ENCODE results near the gene CHD5. TPM values are rescaled to one million over a fixed set of nuclear protein-coding genes. Genes with fewer than 3 reads are reported as not detected.

Gene CHD5
- polyA plus RNA-seq, 6 donors from 2014 or later = not detected

GRCh38 chr1:6106321-6106731 lies 73.8 kb downstream of the CHD5 start:
- ATAC-seq (ENCODE audit: low read depth in 2 of 2) = no peak
- Mint-ChIP-seq H3K27ac (no peak overlapping the region), H3K36me3 (peaks cover 0 to 14% of the 10 kb centered on the region in 2 donors), H3K27me3 (peaks cover 4 to 33% (median 23%) of the 10 kb centered on the region in 3 donors), H3K9me3 (peaks cover 0 to 12% (median 2%) of the 10 kb centered on the region in 7 donors), H3K4me3 (no peak overlapping the region), H3K4me1 (peaks cover 0 to 16% (median 5%) of the 10 kb centered on the region in 3 donors)
- DNase-seq = no peak

- no peak for DNase-seq
Observed at GRCh38 chr1:6105763-6106162, 74.4 kb downstream of the CHD5 start.

GRCh38 chr1:6105218-6105679 lies 74.9 kb downstream of the CHD5 start:
- H3K4me1 Mint-ChIP-seq = peaks cover 4 to 16% (median 5%) of the 10 kb centered on the region in 3 donors
- no peak overlapping the region for H3K27ac Mint-ChIP-seq
- H3K36me3 Mint-ChIP-seq = peaks cover 0 to 14% of the 10 kb centered on the region in 2 donors
- H3K27me3 Mint-ChIP-seq = peaks cover 4 to 25% (median 23%) of the 10 kb centered on the region in 3 donors
- DNase-seq (no peak), ATAC-seq (ENCODE audit: low read depth in 2 of 2) (no peak)
- H3K4me3 Mint-ChIP-seq = no peak overlapping the region
- H3K9me3 Mint-ChIP-seq = peaks cover 0 to 12% (median 2%) of the 10 kb centered on the region in 7 donors

More at GRCh38 chr1:6105763-6106162, 74.4 kb downstream of the CHD5 start:
- H3K36me3 Mint-ChIP-seq = peaks cover 0 to 14% of the 10 kb centered on the region in 2 donors
- no peak overlapping the region for H3K4me3 Mint-ChIP-seq
- peaks cover 0 to 12% (median 2%) of the 10 kb centered on the region in 7 donors for H3K9me3 Mint-ChIP-seq
- peaks cover 4 to 30% (median 23%) of the 10 kb centered on the region in 3 donors for H3K27me3 Mint-ChIP-seq
- no peak for ATAC-seq (ENCODE audit: low read depth in 2 of 2)
- H3K4me1 Mint-ChIP-seq = peaks cover 3 to 16% (median 5%) of the 10 kb centered on the region in 3 donors
- H3K27ac Mint-ChIP-seq = no peak overlapping the region

GRCh38 chr1:6104631-6105030 lies 75.5 kb downstream of the CHD5 start:
- H3K4me3 Mint-ChIP-seq = no peak overlapping the region
- peaks cover 0 to 14% of the 10 kb centered on the region in 2 donors for H3K36me3 Mint-ChIP-seq
- no peak for ATAC-seq (ENCODE audit: low read depth in 2 of 2)

GRCh38 chr1:6103854-6104530 lies 76.1 kb downstream of the CHD5 start:
- no peak overlapping the region for H3K4me3 Mint-ChIP-seq
- ATAC-seq (ENCODE audit: low read depth in 2 of 2) = no peak
- DNase-seq = no peak
- H3K9me3 Mint-ChIP-seq = peaks cover 0 to 12% (median 2%) of the 10 kb centered on the region in 7 donors
- peaks cover 4 to 16% (median 5%) of the 10 kb centered on the region in 3 donors for H3K4me1 Mint-ChIP-seq
- peaks cover 0 to 14% of the 10 kb centered on the region in 2 donors for H3K36me3 Mint-ChIP-seq
- H3K27ac Mint-ChIP-seq = no peak overlapping the region
- H3K27me3 Mint-ChIP-seq = peaks cover 4 to 23% (median 19%) of the 10 kb centered on the region in 3 donors

More at GRCh38 chr1:6104631-6105030, 75.5 kb downstream of the CHD5 start:
- Mint-ChIP-seq H3K9me3 (peaks cover 0 to 12% (median 2%) of the 10 kb centered on the region in 7 donors), H3K27me3 (peaks cover 4 to 23% (median 21%) of the 10 kb centered on the region in 3 donors), H3K4me1 (peaks cover 4 to 16% (median 5%) of the 10 kb centered on the region in 3 donors), H3K27ac (no peak overlapping the region)
- no peak for DNase-seq

GRCh38 chr1:6103111-6103853 lies 76.8 kb downstream of the CHD5 start:
- peaks cover 0 to 13% of the 10 kb centered on the region in 2 donors for H3K36me3 Mint-ChIP-seq
- H3K27me3 Mint-ChIP-seq = peaks cover 4 to 15% (median 12%) of the 10 kb centered on the region in 3 donors
- peaks cover 0 to 11% (median 2%) of the 10 kb centered on the region in 7 donors for H3K9me3 Mint-ChIP-seq
- ATAC-seq (ENCODE audit: low read depth in 2 of 2) (no peak), DNase-seq (no peak)
- peaks cover 4 to 11% (median 5%) of the 10 kb centered on the region in 3 donors for H3K4me1 Mint-ChIP-seq
- no peak overlapping the region for H3K27ac Mint-ChIP-seq
- no peak overlapping the region for H3K4me3 Mint-ChIP-seq

GRCh38 chr1:6102532-6102845 lies 77.6 kb downstream of the CHD5 start:
- H3K9me3 Mint-ChIP-seq = peaks cover 0 to 6% (median 0%) of the 10 kb centered on the region in 7 donors
- DNase-seq = no peak
- peaks cover 4 to 8% (median 4%) of the 10 kb centered on the region in 3 donors for H3K27me3 Mint-ChIP-seq
- H3K36me3 Mint-ChIP-seq = peaks cover 0 to 10% of the 10 kb centered on the region in 2 donors
- H3K27ac Mint-ChIP-seq = no peak overlapping the region
- peaks cover 3 to 9% (median 4%) of the 10 kb centered on the region in 3 donors for H3K4me1 Mint-ChIP-seq
- no peak for ATAC-seq (ENCODE audit: low read depth in 2 of 2)
- no peak overlapping the region for H3K4me3 Mint-ChIP-seq

GRCh38 chr1:6101826-6102531 lies 78.1 kb downstream of the CHD5 start:
- H3K27ac Mint-ChIP-seq = no peak overlapping the region
- ATAC-seq (ENCODE audit: low read depth in 2 of 2) = no peak
- peaks cover 0 to 10% of the 10 kb centered on the region in 2 donors for H3K36me3 Mint-ChIP-seq
- no peak for DNase-seq
- H3K4me3 Mint-ChIP-seq = no peak overlapping the region
- peaks cover 0 to 7% (median 4%) of the 10 kb centered on the region in 3 donors for H3K4me1 Mint-ChIP-seq
- peaks cover 0 to 4% (median 2%) of the 10 kb centered on the region in 3 donors for H3K27me3 Mint-ChIP-seq
- H3K9me3 Mint-ChIP-seq = peaks cover 0 to under 1% (median 0%) of the 10 kb centered on the region in 7 donors

GRCh38 chr1:6100861-6101783 lies 79.0 kb downstream of the CHD5 start:
- DNase-seq (no peak), ATAC-seq (ENCODE audit: low read depth in 2 of 2) (no peak)
- H3K4me3 Mint-ChIP-seq = no peak overlapping the region
- H3K36me3 Mint-ChIP-seq = peaks cover 0 to 10% of the 10 kb centered on the region in 2 donors
- H3K9me3 Mint-ChIP-seq = no peaks in the 10 kb centered on the region
- peaks cover 0 to 4% (median 0%) of the 10 kb centered on the region in 3 donors for H3K27me3 Mint-ChIP-seq
- peak overlapping the region in 2 of 6 donors; percentile 35 to 51 for H3K27ac Mint-ChIP-seq
- peaks cover 0 to 7% (median 4%) of the 10 kb centered on the region in 3 donors for H3K4me1 Mint-ChIP-seq

GRCh38 chr1:6099787-6100765 lies 80.0 kb downstream of the CHD5 start:
- ATAC-seq (ENCODE audit: low read depth in 2 of 2) (peak in 1 of 2 donors; percentile 46), DNase-seq (no peak)
- peaks cover 0 to 7% (median 4%) of the 10 kb centered on the region in 3 donors for H3K4me1 Mint-ChIP-seq
- H3K4me3 Mint-ChIP-seq = peak overlapping the region in 1 of 8 donors; percentile 35
- peaks cover 0 to 2% (median 0%) of the 10 kb centered on the region in 3 donors for H3K27me3 Mint-ChIP-seq
- no peaks in the 10 kb centered on the region for H3K9me3 Mint-ChIP-seq
- H3K36me3 Mint-ChIP-seq = peaks cover 0 to 10% of the 10 kb centered on the region in 2 donors
- no peak overlapping the region for H3K27ac Mint-ChIP-seq

- ATAC-seq (ENCODE audit: low read depth in 2 of 2) = no peak
- Mint-ChIP-seq H3K9me3 (no peaks in the 10 kb centered on the region), H3K4me3 (no peak overlapping the region), H3K27me3 (no peaks in the 10 kb centered on the region), H3K27ac (no peak overlapping the region), H3K4me1 (peaks cover 0 to 7% (median 4%) of the 10 kb centered on the region in 3 donors), H3K36me3 (peaks cover 0 to 10% of the 10 kb centered on the region in 2 donors)
- no peak for DNase-seq
Observed at GRCh38 chr1:6099297-6099696, 80.8 kb downstream of the CHD5 start.

All from naive B cell (primary cell).